GM18861 (cell line): ENCODE data around the gene BMPR1A.
"Not testable (repeated sequence)": the region's sequence is repeated elsewhere in the genome, so short reads cannot be mapped to it uniquely, and the experiment has no call there.

Experiments
- ATAC-seq: cut with Tn5 transposase; IDR thresholded peaks from one replicate; pipeline ENCODE4 v1.9.1; 2021; ENCODE audit not compliant: unreplicated experiment

The BMPR1A gene

GRCh38 chr10:86964061-86964846 is 207.8 kb downstream of the BMPR1A start:
- no peak for ATAC-seq

DNA sequence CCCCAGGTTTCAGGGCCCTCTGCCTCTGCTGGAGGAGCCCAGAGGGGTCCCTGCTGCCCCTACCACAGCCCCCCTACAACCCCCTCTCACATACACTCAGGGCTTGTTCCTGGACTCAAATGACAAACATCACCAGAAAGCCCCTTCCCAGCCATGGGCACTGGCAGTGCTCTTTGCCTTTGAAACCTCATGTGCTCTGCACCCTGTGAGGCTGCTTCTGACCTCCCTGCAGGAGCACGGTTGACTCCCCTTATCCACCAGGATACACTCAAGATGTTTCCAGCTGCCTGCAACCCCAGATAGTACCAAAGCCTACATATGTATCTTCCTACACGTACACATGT is 208.4 kb downstream of the BMPR1A start:
- no peak for ATAC-seq

- ATAC-seq, result peak; percentile 22
These were observed 209.7 kb downstream of the BMPR1A start for GRCh38 chr10:86965986-86966654.

GRCh38 chr10:86967481-86967941 is 211.1 kb downstream of the BMPR1A start:
- no peak for ATAC-seq

- ATAC-seq, result no peak
These were observed 212.0 kb downstream of the BMPR1A start, which contains the start of gene ADIRF for GRCh38 chr10:86968271-86968993. Gene ADIRF, plus strand, starts transcription at chr10:86968482. Its CDS starts 63 bp downstream, at chr10:86968545.

- ATAC-seq, result no peak
These were observed 212.6 kb downstream of the BMPR1A start for GRCh38 chr10:86968994-86969355.

DNA sequence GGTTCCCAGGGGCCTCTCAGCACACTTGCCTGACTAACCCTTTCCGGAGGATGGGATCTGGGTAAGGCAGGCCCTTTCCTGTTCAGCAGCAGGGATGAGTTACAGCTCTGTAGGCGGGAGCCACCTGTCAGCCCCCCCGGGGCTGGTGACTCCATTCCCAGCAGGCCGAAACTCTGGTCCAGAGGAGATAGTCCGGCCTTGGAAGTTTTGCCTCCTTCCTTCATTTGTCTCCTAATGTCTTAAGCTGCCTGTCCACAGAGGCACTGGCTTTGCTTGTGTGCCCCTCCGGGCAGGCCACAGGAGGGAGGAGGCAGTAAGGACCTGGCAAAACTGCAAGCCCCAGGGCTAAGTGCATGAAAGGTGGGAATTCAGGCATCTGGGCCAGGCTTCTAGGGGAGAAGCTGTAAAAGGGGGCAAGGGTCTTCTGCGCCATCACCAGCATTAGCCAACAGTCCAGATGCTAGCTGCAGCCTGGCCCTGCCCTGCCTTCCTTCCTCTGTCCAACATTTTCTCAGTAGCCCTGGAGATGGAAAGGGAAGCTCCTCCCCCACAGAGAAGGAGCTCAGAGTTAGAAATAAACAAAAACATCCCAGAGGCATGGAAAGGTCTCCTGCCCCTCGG is 213.1 kb downstream of the BMPR1A start:
- ATAC-seq, result no peak

DNA sequence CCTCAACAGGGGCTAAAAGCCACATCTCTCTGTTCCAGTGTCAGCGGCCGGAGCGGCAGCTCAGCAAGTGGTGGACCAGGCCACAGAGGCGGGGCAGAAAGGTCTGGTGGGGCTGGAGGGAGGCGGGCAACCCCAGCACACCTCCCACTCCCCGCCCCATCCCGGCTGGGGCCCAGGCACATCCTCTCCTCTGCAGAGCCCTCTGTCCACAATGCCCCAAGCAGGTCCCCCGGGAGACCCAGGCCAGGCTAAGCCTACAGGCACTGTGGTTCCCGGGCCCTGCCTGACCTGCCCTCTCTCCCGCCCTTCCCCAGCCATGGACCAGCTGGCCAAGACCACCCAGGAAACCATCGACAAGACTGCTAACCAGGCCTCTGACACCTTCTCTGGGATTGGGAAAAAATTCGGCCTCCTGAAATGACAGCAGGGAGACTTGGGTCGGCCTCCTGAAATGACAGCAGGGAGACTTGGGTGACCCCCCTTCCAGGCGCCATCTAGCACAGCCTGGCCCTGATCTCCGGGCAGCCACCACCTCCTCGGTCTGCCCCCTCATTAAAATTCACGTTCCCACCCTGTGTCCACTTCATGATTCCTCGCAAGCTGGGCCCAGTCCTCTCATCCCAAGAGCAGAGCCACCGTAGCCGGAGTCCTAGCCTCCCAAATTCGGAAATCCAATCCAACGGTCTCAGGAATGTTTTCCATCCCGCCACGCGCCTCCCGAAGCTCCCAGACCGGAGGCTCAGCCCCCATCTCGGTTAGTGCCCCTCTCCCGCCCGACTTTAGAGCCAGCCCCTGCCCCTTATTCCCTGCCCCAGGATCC is 214.0 kb downstream of the BMPR1A start:
- no peak for ATAC-seq

DNA sequence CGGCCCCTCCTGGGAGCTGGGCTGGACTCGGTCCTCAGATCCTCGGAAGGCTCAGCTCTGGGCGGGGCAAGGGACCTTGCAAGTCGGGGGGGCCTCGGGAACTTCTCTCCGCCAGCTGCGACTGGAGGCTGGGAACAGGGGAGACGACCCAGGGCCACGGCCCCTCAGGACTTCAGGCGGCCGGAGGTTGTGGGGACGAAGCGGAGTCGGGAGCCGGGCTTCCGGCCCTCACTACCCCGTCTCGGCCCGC is 214.5 kb downstream of the BMPR1A start:
- no peak for ATAC-seq

GRCh38 chr10:86971232-86971991 is 215.0 kb downstream of the BMPR1A start:
- ATAC-seq, result peak; percentile 63

DNA sequence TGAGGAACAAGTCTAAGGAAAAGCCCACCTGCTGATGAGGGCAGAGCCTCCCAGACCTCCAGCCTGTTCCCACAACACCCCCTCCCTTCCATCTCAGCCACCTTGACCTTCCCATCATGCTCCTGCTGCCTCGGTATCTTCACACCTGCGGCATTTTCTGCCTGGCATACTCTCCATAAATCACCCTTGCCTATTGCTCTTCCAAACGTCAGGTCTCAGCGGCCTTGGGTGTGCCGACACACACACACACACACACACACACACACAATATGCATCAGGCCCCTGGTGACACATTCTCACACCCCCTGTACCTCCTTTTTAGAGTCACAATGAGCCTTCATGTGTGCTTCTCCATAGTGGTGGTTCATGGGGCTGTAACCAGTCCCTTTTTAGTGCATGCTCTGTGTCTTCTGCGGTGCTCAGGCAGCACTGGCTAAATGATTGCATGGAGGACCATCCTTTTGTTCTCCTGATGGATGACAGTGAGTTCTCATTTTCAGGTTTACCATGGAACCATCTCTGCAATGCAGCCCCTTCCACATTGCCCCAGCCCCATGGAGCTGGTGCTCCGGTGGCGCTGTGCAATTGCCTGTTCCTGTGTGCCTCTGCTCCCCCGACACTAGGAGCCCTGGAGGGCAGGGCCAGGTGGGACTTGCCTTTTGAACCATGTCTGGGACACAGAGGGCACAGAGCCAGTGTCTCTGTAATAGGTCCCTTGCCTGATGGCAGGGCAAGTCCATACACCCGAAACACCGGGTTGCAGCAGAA is 216.4 kb downstream of the BMPR1A start:
- ATAC-seq, result no peak

DNA sequence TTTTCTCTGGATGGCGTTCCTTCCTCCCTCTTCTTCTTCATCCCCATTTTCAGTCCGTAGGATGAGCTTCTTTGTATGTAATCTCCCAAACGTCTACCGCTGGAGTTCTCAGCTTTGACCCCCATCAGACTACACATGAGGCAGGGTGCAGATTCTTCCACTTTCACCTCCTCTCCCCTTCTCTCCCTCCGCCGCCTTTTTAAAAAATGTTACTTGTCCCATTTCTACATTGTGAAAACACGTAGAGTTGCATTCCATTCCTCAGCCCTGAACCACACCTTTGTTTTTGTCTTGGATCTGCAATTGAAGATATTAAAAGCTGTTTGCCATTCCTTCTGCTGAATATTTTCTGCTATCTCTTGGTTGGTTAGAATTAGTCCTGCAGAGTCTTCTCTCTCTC is 218.1 kb downstream of the BMPR1A start:
- no peak for ATAC-seq

- no peak for ATAC-seq
These were observed 220.1 kb downstream of the BMPR1A start for GRCh38 chr10:86976362-86977056.

- not testable (repeated sequence) for ATAC-seq
These were observed 222.0 kb downstream of the BMPR1A start for GRCh38 chr10:86978457-86978856.

- no peak for ATAC-seq
These were observed 222.9 kb downstream of the BMPR1A start for GRCh38 chr10:86979296-86979818.

- no peak for ATAC-seq
These were observed 223.6 kb downstream of the BMPR1A start for GRCh38 chr10:86979977-86980448.

DNA sequence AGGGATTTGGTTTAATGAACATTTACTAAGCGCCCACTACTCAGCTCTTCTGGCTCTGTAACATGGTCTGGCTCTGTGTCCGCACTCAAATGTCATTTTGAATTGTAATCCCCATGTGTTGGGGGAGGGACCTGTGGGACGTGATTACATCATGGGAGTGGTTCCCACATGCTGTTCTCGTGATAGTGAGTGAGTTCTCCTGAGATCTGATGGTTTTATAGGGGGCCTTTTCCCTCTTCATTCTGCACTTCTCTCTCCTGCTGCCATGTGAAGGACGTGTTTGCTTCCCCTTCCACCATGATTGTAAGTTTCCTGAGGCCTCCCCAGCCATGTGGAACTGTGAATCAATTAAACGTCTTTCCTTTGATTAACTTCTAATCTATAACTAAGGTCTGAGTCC is 224.6 kb downstream of the BMPR1A start:
- not testable (repeated sequence) for ATAC-seq

GRCh38 chr10:86981716-86982115 is 225.3 kb downstream of the BMPR1A start:
- ATAC-seq, result no peak
